IPS-18c (cell line): ENCODE measurements around the gene ACAP3.

Source experiments
- H3K4me3 ChIP-seq: 2 replicates; pipeline ENCODE4 v1.7.0; 2013; ENCODE audit warnings: low read depth, mild to moderate bottlenecking, low read length, moderate library complexity; ENCODE audit not compliant: insufficient read depth
- H3K9me3 ChIP-seq: one replicate; pipeline ENCODE4 v1.6.1; 2013; ENCODE audit warnings: mild to moderate bottlenecking, low read length, moderate library complexity; ENCODE audit not compliant: control insufficient read depth, insufficient read depth

The ACAP3 gene

DNA sequence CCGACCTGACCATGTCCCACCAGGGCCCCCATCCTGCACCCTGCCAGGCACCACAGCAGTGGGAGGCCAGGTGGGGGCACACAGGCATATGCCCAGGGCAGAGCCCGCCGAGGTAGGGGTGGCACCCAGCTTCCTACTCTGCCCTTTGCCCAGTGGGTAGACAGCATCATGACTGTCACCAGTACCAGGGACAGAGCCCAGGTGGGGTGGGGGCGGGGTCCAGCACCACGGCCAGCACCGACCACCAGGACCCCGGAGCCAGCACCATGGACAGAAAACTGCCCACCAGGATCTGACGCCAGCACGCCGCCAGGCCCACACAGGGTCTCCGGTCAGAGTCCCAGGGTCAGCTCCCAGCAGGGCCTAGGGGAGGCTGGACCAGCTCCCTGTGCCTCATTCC is 27.1 kb upstream of the ACAP3 start:
- no peak overlapping the region for H3K4me3 ChIP-seq
- no peaks in the 10 kb centered on the region for H3K9me3 ChIP-seq

DNA sequence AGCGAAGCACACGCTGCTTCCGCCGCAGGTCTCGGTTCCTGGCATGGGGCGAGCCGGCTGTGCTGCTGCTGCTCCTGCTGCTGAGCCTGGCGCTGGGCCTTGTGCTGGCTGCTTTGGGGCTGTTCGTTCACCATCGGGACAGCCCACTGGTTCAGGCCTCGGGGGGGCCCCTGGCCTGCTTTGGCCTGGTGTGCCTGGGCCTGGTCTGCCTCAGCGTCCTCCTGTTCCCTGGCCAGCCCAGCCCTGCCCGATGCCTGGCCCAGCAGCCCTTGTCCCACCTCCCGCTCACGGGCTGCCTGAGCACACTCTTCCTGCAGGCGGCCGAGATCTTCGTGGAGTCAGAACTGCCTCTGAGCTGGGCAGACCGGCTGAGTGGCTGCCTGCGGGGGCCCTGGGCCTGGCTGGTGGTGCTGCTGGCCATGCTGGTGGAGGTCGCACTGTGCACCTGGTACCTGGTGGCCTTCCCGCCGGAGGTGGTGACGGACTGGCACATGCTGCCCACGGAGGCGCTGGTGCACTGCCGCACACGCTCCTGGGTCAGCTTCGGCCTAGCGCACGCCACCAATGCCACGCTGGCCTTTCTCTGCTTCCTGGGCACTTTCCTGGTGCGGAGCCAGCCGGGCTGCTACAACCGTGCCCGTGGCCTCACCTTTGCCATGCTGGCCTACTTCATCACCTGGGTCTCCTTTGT is 26.0 kb upstream of the ACAP3 start:
- Histone ChIP-seq H3K4me3 (no peak overlapping the region), H3K9me3 (no peaks in the 10 kb centered on the region)

DNA sequence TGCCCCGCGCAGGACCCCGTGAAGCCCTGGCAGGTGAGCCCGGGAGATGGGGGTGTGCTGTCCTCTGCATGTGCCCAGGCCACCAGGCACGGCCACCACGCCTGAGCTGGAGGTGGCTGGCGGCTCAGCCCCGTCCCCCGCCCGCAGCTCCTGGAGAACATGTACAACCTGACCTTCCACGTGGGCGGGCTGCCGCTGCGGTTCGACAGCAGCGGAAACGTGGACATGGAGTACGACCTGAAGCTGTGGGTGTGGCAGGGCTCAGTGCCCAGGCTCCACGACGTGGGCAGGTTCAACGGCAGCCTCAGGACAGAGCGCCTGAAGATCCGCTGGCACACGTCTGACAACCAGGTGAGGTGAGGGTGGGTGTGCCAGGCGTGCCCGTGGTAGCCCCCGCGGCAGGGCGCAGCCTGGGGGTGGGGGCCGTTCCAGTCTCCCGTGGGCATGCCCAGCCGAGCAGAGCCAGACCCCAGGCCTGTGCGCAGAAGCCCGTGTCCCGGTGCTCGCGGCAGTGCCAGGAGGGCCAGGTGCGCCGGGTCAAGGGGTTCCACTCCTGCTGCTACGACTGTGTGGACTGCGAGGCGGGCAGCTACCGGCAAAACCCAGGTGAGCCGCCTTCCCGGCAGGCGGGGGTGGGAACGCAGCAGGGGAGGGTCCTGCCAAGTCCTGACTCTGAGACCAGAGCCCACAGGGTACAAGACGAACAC is 25.2 kb upstream of the ACAP3 start:
- H3K4me3 ChIP-seq: no peak overlapping the region
- no peaks in the 10 kb centered on the region for H3K9me3 ChIP-seq

DNA sequence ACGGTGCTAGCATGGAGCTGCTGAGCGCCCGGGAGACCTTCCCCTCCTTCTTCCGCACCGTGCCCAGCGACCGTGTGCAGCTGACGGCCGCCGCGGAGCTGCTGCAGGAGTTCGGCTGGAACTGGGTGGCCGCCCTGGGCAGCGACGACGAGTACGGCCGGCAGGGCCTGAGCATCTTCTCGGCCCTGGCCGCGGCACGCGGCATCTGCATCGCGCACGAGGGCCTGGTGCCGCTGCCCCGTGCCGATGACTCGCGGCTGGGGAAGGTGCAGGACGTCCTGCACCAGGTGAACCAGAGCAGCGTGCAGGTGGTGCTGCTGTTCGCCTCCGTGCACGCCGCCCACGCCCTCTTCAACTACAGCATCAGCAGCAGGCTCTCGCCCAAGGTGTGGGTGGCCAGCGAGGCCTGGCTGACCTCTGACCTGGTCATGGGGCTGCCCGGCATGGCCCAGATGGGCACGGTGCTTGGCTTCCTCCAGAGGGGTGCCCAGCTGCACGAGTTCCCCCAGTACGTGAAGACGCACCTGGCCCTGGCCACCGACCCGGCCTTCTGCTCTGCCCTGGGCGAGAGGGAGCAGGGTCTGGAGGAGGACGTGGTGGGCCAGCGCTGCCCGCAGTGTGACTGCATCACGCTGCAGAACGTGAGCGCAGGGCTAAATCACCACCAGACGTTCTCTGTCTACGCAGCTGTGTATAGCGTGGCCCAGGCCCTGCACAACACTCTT is 24.5 kb upstream of the ACAP3 start:
- Histone ChIP-seq H3K4me3 (no peak overlapping the region), H3K9me3 (no peaks in the 10 kb centered on the region)

DNA sequence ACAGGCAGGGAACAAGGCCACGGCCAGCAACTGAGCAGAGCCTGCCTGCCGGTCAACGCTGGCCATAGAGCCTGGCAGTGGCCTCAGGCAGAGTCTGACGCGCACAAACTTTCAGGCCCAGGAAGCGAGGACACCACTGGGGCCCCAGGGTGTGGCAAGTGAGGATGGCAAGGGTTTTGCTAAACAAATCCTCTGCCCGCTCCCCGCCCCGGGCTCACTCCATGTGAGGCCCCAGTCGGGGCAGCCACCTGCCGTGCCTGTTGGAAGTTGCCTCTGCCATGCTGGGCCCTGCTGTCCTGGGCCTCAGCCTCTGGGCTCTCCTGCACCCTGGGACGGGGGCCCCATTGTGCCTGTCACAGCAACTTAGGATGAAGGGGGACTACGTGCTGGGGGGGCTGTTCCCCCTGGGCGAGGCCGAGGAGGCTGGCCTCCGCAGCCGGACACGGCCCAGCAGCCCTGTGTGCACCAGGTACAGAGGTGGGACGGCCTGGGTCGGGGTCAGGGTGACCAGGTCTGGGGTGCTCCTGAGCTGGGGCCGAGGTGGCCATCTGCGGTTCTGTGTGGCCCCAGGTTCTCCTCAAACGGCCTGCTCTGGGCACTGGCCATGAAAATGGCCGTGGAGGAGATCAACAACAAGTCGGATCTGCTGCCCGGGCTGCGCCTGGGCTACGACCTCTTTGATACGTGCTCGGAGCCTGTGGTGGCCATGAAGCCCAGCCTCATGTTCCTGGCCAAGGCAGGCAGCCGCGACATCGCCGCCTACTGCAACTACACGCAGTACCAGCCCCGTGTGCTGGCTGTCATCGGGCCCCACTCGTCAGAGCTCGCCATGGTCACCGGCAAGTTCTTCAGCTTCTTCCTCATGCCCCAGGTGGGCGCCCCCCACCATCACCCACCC is 23.6 kb upstream of the ACAP3 start, which contains the start of gene TAS1R3:
TAS1R3 (plus strand) TSS at position 213 of the 898 bp plus-strand sequence; CDS start at position 279, 66 bp downstream.
- H3K4me3 ChIP-seq: no peak within 1 kb of the TSS
- no peaks in the 10 kb centered on the region for H3K9me3 ChIP-seq

DNA sequence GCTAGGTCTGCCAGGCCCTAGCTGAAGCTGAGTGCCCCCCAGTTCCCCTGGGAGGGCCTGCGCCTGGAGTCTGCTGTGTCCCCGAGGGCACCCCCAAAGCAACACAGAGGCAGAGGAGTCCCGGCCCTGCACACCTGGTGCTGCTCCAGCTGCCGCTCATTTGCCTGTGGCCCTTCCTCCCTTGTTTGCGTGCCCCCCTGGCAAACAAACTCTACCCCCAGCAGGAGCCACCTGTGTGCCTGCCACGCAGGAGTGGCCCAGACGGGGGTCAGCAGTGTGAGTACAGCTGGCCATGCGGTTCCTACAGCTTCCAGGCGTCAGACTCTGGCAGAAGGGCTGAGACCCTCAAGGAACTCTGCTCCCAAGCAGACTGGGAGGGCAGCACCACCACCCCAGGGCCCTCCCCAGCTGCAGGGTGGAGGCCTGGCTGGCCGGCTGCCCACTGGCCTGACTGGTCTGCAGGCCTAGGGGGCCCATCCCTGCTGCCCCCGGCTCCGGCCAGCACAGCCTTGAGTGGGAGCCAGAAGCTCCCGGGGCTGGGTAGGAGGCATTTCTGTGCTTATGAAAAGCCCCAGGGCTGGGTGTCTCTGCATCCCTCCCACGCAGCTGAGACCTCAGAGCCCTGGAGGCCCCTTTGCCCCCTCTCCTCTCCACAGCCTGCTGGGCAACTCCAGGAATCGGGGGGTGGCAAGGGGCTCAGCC is 22.8 kb upstream of the ACAP3 start:
- no peaks in the 10 kb centered on the region for H3K9me3 ChIP-seq
- H3K4me3 ChIP-seq: no peak overlapping the region

DNA sequence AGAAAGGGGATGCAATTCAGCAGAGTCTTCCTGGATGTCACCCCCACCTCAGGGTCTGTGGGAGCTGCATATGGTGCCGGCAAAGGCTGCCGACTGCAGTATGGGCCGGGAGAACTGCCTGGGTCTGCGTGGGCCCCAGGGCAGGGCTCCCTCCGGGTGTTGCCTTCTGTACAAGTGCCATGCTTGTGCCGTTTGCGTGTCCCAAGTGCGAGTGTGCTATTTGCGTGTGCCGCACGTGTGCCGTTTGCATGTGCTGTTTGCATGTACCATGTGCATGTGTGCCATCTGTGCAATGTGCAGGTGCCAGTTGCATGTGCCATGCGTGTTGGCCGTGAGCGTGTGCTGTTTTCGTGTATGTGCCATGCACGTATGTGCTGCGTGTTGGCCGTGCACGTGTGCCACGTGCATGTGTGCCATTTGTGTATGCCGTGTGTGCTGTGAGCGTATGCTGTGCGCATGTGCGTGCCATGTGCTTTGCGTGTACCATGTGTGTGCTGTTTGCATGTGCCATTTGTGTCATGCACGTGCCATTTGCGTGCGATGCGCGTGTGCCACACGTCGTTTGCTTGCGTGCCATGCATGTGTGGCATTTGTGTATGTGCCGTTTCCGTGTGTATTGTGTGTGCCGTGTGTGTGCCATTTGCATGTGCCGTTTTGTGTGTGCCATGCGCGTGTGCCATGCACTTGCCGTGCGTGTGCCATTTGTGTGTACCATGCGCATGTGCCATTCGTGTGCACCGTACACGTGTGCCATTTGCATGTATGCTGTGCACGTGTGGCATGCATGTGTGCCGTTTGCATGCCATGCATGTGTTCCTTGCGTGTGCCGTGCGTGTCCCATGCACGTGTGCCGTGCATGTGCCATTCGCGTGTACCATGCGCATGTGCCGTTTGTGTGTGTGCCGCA is 21.8 kb upstream of the ACAP3 start:
- no peak overlapping the region for H3K4me3 ChIP-seq
- H3K9me3 ChIP-seq: no peaks in the 10 kb centered on the region

DNA sequence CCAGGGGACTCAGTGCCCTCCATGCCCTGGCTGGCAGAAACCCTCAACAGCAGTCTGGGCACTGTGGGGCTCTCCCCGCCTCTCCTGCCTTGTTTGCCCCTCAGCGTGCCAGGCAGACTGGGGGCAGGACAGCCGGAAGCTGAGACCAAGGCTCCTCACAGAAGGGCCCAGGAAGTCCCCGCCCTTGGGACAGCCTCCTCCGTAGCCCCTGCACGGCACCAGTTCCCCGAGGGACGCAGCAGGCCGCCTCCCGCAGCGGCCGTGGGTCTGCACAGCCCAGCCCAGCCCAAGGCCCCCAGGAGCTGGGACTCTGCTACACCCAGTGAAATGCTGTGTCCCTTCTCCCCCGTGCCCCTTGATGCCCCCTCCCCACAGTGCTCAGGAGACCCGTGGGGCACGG is 20.5 kb upstream of the ACAP3 start:
- Histone ChIP-seq H3K4me3 (no peak overlapping the region), H3K9me3 (no peaks in the 10 kb centered on the region)

DNA sequence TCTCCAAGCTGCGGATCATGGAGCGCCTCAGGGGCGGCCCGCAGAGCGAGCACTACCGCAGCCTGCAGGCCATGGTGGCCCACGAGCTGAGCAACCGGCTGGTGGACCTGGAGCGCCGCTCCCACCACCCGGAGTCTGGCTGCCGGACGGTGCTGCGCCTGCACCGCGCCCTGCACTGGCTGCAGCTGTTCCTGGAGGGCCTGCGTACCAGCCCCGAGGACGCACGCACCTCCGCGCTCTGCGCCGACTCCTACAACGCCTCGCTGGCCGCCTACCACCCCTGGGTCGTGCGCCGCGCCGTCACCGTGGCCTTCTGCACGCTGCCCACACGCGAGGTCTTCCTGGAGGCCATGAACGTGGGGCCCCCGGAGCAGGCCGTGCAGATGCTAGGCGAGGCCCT is 19.6 kb upstream of the ACAP3 start:
- Histone ChIP-seq H3K4me3 (no peak overlapping the region), H3K9me3 (no peaks in the 10 kb centered on the region)

DNA sequence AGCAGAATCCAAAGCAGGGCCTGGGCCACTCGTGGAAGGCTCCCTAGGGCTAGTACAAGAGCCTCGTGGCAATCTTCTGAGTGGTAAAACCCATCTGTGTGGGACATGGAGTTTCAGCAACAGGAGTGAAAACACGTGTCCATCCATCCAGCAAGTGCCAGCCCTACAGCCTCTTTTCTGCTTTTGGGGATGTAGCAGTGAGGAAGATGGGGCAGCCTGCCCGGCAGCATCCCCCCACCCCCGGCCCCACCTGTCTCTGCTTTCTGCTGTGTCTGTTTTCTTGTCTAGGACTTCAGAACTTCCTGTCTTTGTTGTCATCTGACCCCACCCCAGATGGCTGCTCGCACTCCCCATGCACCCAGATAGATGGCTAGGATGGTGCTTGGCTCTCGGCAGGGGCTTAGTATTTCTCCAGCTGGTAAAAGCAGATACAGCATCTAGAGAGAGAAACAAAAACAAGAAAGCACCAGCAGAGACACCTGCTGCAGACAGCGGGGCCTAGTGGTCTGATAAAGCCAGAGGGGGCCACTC is 18.4 kb upstream of the ACAP3 start:
- Histone ChIP-seq H3K9me3 (no peaks in the 10 kb centered on the region), H3K4me3 (no peak overlapping the region)

DNA sequence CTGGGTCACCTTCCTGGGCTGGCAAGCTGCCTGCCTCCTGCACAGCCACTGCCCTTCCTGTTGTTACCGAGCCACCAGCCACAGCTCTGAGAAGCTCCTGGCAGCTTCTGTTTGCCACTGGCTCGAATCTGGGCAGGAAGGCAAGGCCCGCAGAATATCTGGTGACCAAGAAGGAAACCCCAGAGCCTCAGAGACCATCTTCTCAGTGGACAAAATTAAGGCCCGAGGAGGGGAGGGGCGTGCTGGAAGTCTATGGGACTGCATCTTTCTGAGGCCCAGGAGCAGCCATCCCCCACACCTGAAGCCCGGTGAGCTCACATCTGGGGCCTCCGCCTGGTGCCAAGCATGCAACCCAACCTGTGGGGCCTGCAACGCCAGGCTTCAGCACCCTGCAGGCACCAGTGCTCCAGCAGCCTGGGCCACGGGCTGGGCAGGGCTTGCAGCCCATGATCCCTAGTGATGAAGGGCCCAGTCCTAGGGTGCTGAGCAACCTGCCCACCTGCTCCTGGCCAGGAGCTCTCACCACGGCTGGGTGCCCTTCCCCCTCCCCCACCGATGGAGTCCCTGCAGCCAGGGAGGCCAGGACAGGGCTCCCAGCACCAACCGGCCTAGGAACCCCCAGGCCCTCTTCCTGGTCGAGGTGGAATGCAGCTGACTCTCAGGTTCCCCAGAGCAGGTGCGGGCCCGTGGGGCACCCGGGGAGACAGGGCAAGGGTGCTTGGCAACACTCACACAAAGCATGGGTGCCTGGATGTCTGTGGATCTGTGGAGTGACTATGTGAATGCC is 17.8 kb upstream of the ACAP3 start:
- H3K4me3 ChIP-seq: peak overlapping the region; percentile 76
- H3K9me3 ChIP-seq: no peaks in the 10 kb centered on the region

DNA sequence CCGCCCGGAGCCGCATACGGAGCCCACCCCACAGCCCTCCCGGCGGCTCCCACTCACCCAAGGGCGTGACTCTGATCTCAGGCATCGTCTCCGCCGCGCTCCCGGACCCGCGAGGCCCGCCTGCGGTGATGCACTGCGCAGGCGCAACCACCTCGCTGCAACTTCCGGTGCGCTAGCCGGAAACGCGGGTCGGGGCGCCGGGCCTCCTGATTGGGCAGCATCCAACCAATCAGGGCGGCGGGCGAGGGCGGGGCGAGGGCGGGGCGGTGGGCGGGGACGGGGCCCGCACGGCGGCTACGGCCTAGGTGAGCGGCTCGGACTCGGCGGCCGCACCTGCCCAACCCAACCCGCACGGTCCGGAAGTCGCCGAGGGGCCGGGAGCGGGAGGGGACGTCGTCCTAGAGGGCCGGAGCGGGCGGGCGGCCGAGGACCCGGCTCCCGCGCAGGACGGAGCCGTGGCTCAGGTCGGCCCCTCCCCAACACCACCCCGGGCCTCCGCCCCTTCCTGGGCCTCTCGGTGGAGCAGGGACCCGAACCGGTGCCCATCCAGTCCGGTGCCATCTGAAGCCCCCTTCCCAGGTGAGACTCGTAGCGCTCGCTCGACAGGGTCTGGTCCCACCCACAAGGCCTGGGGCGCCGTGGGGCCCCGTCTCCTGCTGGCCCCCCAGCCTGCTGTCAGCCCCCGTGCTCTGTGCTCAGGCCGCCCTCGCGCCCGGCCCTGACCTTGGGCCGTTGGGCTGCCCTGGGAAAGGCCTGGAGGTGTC is 17.0 kb upstream of the ACAP3 start, which contains the start of the genes CPTP and INTS11:
CPTP (plus strand) TSS at position 279 of the 764 bp plus-strand sequence. CDS start 2,109 bp downstream, outside the sequence.
INTS11 (minus strand) TSS at position 137 of the 764 bp plus-strand sequence; CDS start at position 85, 52 bp downstream.
- no peaks in the 10 kb centered on the region for H3K9me3 ChIP-seq
- H3K4me3 ChIP-seq: peak within 1 kb of the TSS; percentile 93

DNA sequence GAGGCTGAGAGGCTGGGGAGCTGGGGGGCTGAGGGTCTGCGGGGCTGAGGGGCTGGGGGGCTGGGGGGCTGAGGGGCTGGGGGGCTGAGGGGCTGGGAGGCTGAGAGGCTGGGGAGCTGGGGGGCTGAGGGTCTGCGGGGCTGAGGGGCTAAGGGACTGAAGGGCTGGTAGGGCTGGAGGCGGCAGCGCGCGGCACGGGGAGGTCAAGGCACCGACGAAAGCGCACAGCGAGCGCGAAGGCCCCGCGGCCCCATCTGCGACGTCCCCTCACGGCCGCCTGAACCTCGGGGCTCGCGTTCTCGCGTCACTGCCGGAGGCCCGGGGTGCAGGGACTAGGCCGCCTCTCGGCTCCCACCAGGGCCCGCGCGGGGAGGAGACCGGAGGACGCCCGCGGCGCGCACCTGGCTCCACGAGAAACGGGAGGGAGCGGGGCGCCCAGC is 16.4 kb upstream of the ACAP3 start:
- no peaks in the 10 kb centered on the region for H3K9me3 ChIP-seq
- H3K4me3 ChIP-seq: peak overlapping the region; percentile 93

DNA sequence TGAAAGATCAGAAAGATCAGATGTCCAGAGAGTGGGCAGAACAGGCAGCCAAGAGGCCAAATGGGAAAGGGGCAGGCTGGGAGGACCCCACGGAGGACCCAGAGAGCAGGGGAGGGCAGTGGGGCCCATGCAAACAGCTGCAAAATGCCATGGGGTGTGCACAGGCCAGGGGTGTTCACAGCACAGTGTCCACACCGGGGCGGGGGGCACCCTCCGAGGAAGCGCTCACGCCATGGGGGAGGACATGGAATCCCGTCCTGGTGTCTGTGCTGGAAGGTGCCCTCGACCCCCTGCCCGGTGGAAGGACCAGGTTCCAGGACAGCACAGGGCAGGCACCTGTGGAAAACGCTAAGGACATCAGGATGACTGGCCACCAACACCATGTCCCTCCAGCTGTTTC is 15.2 kb upstream of the ACAP3 start:
- H3K4me3 ChIP-seq: no peak overlapping the region
- no peaks in the 10 kb centered on the region for H3K9me3 ChIP-seq
